HL-60 (cell line): Measurements from ENCODE around the gene CYSLTR1.

Experiments
- DNase-seq, 2 experiments: peaks; one replicate each; pipeline ENCODE4 v3.0.0-alpha.2; 2010 to 2020; ENCODE audit warnings: low read depth in 1 of 2, low spot score in 1 of 2
- H3K27ac ChIP-seq: fragments of 250-450 bp; sonication (Bioruptor Pico); replicated peaks from 2 replicates; pipeline ENCODE4 v1.5.1; 2020; ENCODE audit warnings: mild to moderate bottlenecking, moderate library complexity
- H3K27me3 ChIP-seq: fragments of 250-450 bp; sonication (Bioruptor Pico); 2 replicates; pipeline ENCODE4 v1.5.1; 2021; ENCODE audit warnings: mild to moderate bottlenecking, moderate library complexity; ENCODE audit not compliant: insufficient read depth, poor library complexity, severe bottlenecking
- H3K4me3 ChIP-seq: replicated peaks from 2 replicates; pipeline ENCODE4 v1.5.1; 2011; ENCODE audit warnings: mild to moderate bottlenecking, control low read depth, low read length; ENCODE audit not compliant: insufficient read depth
- CTCF ChIP-seq: IDR thresholded peaks from one replicate; pipeline ENCODE4 v1.5.1; 2011; ENCODE audit warnings: low read length, control low read depth, inconsistent platforms; ENCODE audit not compliant: insufficient read depth
- GABPA ChIP-seq: IDR thresholded peaks from 2 replicates; pipeline ENCODE4 v1.6.1; 2012; ENCODE audit warnings: low read depth
- POLR2AphosphoS5 ChIP-seq: IDR thresholded peaks from 2 replicates; pipeline ENCODE4 v1.6.1; 2012; ENCODE audit warnings: low read depth
- REST ChIP-seq: IDR thresholded peaks from 2 replicates; pipeline ENCODE4 v1.6.1; 2012; ENCODE audit warnings: low read depth; ENCODE audit not compliant: insufficient replicate concordance
- SPI1 ChIP-seq: IDR thresholded peaks from 2 replicates; pipeline ENCODE4 v1.6.1; 2012; ENCODE audit warnings: low read depth, mild to moderate bottlenecking, borderline replicate concordance

The CYSLTR1 gene

GRCh38 chrX:78321809-78322208 is 5.6 kb downstream of the CYSLTR1 start:
- TF ChIP-seq CTCF, result no peak
- peak; percentile 97 for TF ChIP-seq SPI1
- peak; percentile 36; the same call in 1 of the 2 replicates for TF ChIP-seq POLR2AphosphoS5
- H3K27ac ChIP-seq, result peak overlapping the region; percentile 44
- DNase-seq, result peak; percentile 78 to 95
- H3K4me3 ChIP-seq, result no peak overlapping the region
- no peaks in the 10 kb centered on the region for H3K27me3 ChIP-seq

- Histone ChIP-seq H3K27me3 (no peaks in the 10 kb centered on the region), H3K4me3 (no peak overlapping the region), H3K27ac (no peak overlapping the region)
- TF ChIP-seq REST (no peak), POLR2AphosphoS5 (no peak), GABPA (no peak), CTCF (no peak), SPI1 (no peak)
- DNase-seq, result no peak
Observed at GRCh38 chrX:78316265-78316664, 11.1 kb downstream of the CYSLTR1 start.

- Histone ChIP-seq H3K27ac (no peak overlapping the region; the same call in 1 of the 2 replicates), H3K27me3 (no peaks in the 10 kb centered on the region), H3K4me3 (no peak overlapping the region)
- no peak for TF ChIP-seq CTCF
- TF ChIP-seq POLR2AphosphoS5, result no peak
- TF ChIP-seq REST, result no peak
- TF ChIP-seq GABPA, result no peak
- TF ChIP-seq SPI1, result no peak
- DNase-seq, result no peak
Observed at GRCh38 chrX:78315745-78316144, 11.7 kb downstream of the CYSLTR1 start.

GRCh38 chrX:78314561-78314960 is 12.8 kb downstream of the CYSLTR1 start:
- no peak overlapping the region for H3K4me3 ChIP-seq
- peak overlapping the region; percentile 51 for H3K27ac ChIP-seq
- peak in 1 of 2 experiments; percentile 49 for DNase-seq
- no peak for TF ChIP-seq GABPA
- TF ChIP-seq POLR2AphosphoS5, result no peak
- peak; percentile 26; the same call in 1 of the 2 replicates for TF ChIP-seq SPI1
- TF ChIP-seq CTCF, result no peak
- no peaks in the 10 kb centered on the region for H3K27me3 ChIP-seq
